Skeletal muscle tissue (tissue), 4 donors: ENCODE results near the gene ACSF3. TPM values are rescaled to one million over a fixed set of nuclear protein-coding genes. Genes with fewer than 3 reads are reported as not detected.
A peak's percentile ranks its signal among the peaks of the same experiment; 100 is the strongest.
"Not testable (repeated sequence)": the region's sequence is repeated elsewhere in the genome, so short reads cannot be mapped to it uniquely, and the experiment has no call there.

Experiments used
- H3K27ac ChIP-seq: one replicate; pipeline ENCODE4 v1.7.0; 2013; ENCODE audit warnings: mild to moderate bottlenecking, low read depth, low read length, inconsistent platforms
- H3K27me3 ChIP-seq, 3 donors: one replicate each; pipeline ENCODE4 v1.7.0; 2013; ENCODE audit warnings: low read length in 3 of 3; ENCODE audit not compliant: control insufficient read depth in 3 of 3, insufficient read depth in 3 of 3
- H3K36me3 ChIP-seq, 3 donors: one replicate each; pipeline ENCODE4 v1.7.0; 2013; ENCODE audit warnings: low read length in 3 of 3; ENCODE audit not compliant: control insufficient read depth in 3 of 3, insufficient read depth in 3 of 3
- H3K4me1 ChIP-seq, 3 donors: one replicate each; pipeline ENCODE4 v1.7.0; 2013; ENCODE audit warnings: low read length in 3 of 3, mild to moderate bottlenecking in 3 of 3; ENCODE audit not compliant: control insufficient read depth in 3 of 3, insufficient read depth in 3 of 3
- H3K4me3 ChIP-seq, 3 donors: one replicate each; pipeline ENCODE4 v1.7.0; 2013; ENCODE audit warnings: low read length in 3 of 3
- H3K9ac ChIP-seq, 3 donors: one replicate each; pipeline ENCODE4 v1.7.0; 2013; ENCODE audit warnings: low read length in 3 of 3, mild to moderate bottlenecking in 3 of 3, moderate library complexity in 2 of 3, low read depth in 1 of 3
- H3K9me3 ChIP-seq, 3 donors: one replicate each; pipeline ENCODE4 v1.7.0; 2013; ENCODE audit warnings: low read length in 3 of 3; ENCODE audit not compliant: control insufficient read depth in 3 of 3
- total RNA-seq: library from RNA; depleted of rRNA; stranded (reverse); fragments of >200 nt; gene quantifications from one replicate; pipeline ENCODE4 v1.2.3, GENCODE V29; 2014
- donor health status: Osteomylitis.

Gene ACSF3
- total RNA-seq, 1 donor from 2014 or later, result 12.5 TPM

DNA sequence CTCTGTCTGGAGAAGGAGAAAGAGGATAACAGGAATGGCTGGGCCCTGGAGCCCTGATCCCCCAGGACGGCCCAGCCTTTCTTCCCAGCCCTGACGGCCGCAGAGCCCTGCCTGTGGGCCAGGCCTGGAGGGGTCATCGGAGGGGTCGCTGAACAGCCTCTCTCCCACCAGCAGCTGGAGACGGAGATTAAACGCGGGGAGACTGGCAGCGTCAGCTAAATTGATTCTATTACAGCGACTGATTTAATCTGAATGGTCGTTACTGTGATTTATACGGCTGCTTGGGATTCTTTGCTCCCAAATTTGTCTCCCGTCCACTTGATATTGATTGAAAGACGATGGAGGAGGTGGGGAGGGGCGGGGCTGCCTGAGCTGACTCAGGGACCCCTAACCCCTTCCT, 70.8 kb downstream of the ACSF3 start:
- Histone ChIP-seq H3K4me1 (peaks cover 0 to 6% (median 4%) of the 10 kb centered on the region in 3 donors), H3K27me3 (peaks cover 25 to 69% (median 54%) of the 10 kb centered on the region in 3 donors), H3K36me3 (no peaks in the 10 kb centered on the region), H3K9ac (no peak overlapping the region), H3K9me3 (no peaks in the 10 kb centered on the region), H3K4me3 (no peak overlapping the region), H3K27ac (no peak overlapping the region)

- no peak overlapping the region for H3K27ac ChIP-seq
- no peak overlapping the region for H3K9ac ChIP-seq
- peaks cover 25 to 69% (median 56%) of the 10 kb centered on the region in 3 donors for H3K27me3 ChIP-seq
- H3K4me3 ChIP-seq, result no peak overlapping the region
- H3K9me3 ChIP-seq, result no peaks in the 10 kb centered on the region
- H3K4me1 ChIP-seq, result peaks cover 0 to 6% (median 4%) of the 10 kb centered on the region in 3 donors
- no peaks in the 10 kb centered on the region for H3K36me3 ChIP-seq
These were observed 71.4 kb downstream of the ACSF3 start for GRCh38 chr16:89164847-89165680.

GRCh38 chr16:89165681-89165979, 72.0 kb downstream of the ACSF3 start:
- not testable (repeated sequence) for H3K9me3 ChIP-seq, H3K4me3 ChIP-seq, H3K9ac ChIP-seq, H3K36me3 ChIP-seq, H3K4me1 ChIP-seq, H3K27ac ChIP-seq
- H3K27me3 ChIP-seq, result peaks cover 29 to 75% (median 58%) of the 10 kb centered on the region in 3 donors

GRCh38 chr16:89166696-89167424, 73.2 kb downstream of the ACSF3 start:
- Histone ChIP-seq H3K27me3 (peaks cover 19 to 66% (median 47%) of the 10 kb centered on the region in 3 donors), H3K4me3 (peak overlapping the region in 1 of 3 donors; percentile 29)

GRCh38 chr16:89167425-89167941, 73.8 kb downstream of the ACSF3 start:
- H3K9me3 ChIP-seq, result no peaks in the 10 kb centered on the region
- peak overlapping the region in 1 of 3 donors; percentile 40 for H3K9ac ChIP-seq
- peaks cover 6 to 15% (median 13%) of the 10 kb centered on the region in 3 donors for H3K4me1 ChIP-seq
- no peak overlapping the region for H3K27ac ChIP-seq
- H3K4me3 ChIP-seq, result peak overlapping the region in 1 of 3 donors; percentile 29
- H3K36me3 ChIP-seq, result no peaks in the 10 kb centered on the region
- peaks cover 13 to 59% (median 41%) of the 10 kb centered on the region in 3 donors for H3K27me3 ChIP-seq

More at GRCh38 chr16:89166696-89167424, 73.2 kb downstream of the ACSF3 start:
- Histone ChIP-seq H3K9me3 (no peaks in the 10 kb centered on the region), H3K36me3 (no peaks in the 10 kb centered on the region), H3K27ac (no peak overlapping the region), H3K4me1 (peaks cover 5 to 13% (median 12%) of the 10 kb centered on the region in 3 donors), H3K9ac (peak overlapping the region in 1 of 3 donors; percentile 40)

DNA sequence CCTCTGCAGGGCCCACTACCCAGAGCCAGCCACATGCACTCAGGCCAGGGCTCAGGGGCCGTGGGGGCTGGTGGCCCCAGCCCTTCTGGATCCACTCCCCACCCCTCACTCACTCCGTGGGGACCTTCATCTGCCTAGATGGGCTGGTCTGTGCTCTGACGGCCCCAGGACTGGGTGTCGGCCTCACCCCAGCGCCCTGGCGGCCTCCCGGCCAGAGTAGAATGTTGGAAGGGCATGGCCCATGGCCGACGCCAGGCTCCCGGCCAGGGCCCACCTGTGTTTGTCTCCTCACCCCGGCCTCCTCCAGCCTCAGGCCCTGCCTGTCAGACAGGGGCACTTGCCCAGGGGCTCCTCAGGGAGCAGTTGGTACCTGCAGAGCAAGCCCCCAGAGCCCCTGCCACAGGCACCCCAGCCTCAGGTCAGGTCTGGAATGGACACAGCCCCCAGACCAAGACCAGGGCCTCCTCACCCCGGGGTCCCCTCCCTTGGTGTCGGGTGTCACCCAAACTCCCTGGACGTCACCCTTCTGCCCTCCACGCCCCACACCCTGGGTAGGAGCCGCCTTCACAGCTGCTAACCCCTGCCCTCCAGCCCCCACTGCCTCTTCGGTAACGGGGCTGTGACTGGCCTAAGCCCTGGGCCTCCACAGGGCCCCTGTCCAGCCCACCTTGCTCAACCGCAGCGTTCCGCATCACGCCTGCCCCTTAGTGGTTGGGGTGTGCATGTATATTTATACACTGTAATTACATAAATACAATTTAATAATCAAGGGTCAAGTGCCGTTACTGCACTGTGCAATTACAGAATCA, 74.9 kb downstream of the ACSF3 start:
- Histone ChIP-seq H3K27me3 (peaks cover 13 to 51% (median 31%) of the 10 kb centered on the region in 3 donors), H3K9me3 (no peaks in the 10 kb centered on the region), H3K27ac (no peak overlapping the region), H3K9ac (no peak overlapping the region), H3K4me3 (no peak overlapping the region), H3K36me3 (no peaks in the 10 kb centered on the region), H3K4me1 (peaks cover 17 to 26% (median 24%) of the 10 kb centered on the region in 3 donors)

- Histone ChIP-seq H3K9me3 (no peaks in the 10 kb centered on the region), H3K4me1 (peaks cover 29 to 38% (median 36%) of the 10 kb centered on the region in 3 donors), H3K27me3 (peaks cover 13 to 45% (median 31%) of the 10 kb centered on the region in 3 donors), H3K4me3 (no peak overlapping the region), H3K36me3 (no peaks in the 10 kb centered on the region), H3K27ac (no peak overlapping the region), H3K9ac (no peak overlapping the region)
These were observed 76.1 kb downstream of the ACSF3 start for GRCh38 chr16:89169778-89170177.

DNA sequence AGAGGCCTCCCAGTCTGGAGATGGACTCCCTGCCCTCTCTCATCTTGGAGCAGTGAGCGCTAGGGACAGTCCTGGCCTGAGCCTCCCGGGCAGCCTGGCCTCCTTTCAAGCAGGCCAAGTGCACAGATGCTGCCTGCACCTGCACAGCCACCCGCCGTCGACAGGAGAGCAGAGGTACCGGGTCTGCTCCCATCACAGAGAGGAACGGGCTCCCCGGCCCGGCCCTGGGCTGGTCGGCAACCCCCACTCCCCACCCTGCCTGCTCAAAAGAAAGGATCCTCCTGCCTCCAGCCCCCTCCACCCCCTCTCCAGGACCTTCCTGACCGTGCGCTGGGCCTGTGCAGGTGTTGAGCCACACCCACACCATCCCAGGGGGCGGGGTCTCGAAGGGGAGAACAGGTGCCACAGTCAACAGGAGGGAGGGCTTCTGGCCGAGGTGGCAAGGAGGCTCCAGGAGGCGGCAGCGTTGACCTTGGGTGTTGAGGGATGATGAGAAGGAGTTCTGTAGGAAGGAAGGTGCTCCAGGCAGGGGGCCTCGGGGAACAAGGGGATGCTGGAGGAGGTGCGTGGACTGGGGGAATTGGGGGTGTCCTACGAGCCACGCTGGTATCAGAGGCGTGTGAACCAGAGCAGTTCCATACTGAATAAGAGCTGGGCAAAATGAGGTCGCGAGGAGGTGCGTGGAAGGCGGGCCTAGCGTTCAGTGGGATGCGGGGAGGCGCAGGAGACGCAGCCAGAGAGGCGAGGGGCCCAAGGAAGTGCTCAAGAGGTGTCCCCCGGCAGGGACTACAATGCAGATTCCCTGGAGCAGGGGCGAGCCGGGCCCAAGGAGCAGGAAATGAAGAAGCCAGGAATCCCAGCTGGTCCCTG, 76.9 kb downstream of the ACSF3 start:
- Histone ChIP-seq H3K9me3 (no peaks in the 10 kb centered on the region), H3K4me3 (peak overlapping the region in 2 of 3 donors; percentile 56 to 57), H3K27me3 (peaks cover 13 to 40% (median 31%) of the 10 kb centered on the region in 3 donors), H3K36me3 (no peaks in the 10 kb centered on the region), H3K4me1 (peaks cover 37 to 46% (median 44%) of the 10 kb centered on the region in 3 donors), H3K27ac (no peak overlapping the region), H3K9ac (peak overlapping the region in 2 of 3 donors; percentile 32 to 60)
